ENCODE results near the gene RNF146.
"Not testable (repeated sequence)": the region's sequence is repeated elsewhere in the genome, so short reads cannot be mapped to it uniquely, and the experiment has no call there.

RNF146 gene

GRCh38 chr6:127266178-127266891 is at the start of gene RNF146:
TSS of gene RNF146 (plus strand) at chr6:127266864. CDS start at chr6:127280339, 13,475 bp downstream.
- DNase-seq, result peak; percentile 81

- no peak for DNase-seq
Measured at GRCh38 chr6:127219869-127220268, 46.8 kb upstream of the RNF146 start.

- no peak for DNase-seq
Measured at GRCh38 chr6:127221201-127221600, 45.5 kb upstream of the RNF146 start.

- no peak for DNase-seq
Measured at GRCh38 chr6:127222418-127222817, 44.2 kb upstream of the RNF146 start.

DNA sequence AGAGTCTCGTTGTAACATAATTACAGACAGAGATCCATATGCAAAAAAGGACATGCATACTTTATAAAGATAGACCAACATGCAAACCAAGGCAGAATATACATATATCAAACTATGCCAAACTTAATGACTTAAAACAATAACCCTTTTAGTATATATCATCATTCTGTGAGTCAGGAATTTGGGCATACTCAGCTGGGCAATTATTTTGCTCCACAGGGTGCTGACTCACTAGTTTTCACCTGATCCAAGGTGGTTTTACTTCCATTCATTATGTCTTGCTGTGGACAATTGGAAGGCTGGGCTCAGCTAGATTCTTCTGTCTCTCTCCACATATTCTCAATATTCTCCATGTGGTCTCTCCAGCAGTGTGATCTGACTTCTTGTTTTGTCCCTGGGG is 41.2 kb upstream of the RNF146 start:
- DNase-seq, result no peak

DNA sequence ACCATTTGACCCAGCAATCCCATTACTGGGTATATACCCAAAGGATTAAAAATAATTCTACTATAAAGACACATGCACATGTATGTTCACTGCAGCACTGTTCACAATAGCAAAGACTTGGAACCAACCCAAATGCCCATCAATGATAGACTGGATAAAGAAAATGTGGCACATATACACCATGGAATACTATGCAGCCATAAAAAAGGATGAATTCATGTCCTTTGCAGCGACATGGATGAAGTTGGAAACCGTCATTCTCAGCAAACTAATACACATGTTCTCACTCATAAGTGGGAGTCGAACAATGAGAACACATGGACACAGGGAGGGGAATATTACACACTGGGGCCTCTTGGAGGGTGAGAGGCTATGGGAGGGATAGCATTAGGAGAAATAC is 32.8 kb upstream of the RNF146 start:
- DNase-seq, result not testable (repeated sequence)

DNA sequence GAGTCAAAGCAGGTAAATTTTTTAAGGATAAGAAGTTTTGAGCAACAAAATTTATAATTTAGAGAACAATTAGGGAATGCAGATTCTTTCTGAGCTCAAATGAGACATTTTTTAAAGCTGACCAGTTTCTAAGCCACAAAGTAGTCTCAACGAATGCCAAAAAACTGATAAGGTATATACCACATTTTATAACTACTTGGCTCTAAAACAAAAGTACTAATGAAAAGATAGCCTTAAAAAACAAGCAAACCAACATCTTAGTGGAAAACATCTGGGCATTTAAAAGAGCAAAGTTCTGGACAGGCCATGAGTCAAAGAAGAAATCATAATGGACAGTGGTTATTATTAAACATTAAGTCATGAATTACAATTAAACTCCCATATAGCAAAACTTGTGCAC is 23.2 kb upstream of the RNF146 start:
- DNase-seq, result no peak

DNA sequence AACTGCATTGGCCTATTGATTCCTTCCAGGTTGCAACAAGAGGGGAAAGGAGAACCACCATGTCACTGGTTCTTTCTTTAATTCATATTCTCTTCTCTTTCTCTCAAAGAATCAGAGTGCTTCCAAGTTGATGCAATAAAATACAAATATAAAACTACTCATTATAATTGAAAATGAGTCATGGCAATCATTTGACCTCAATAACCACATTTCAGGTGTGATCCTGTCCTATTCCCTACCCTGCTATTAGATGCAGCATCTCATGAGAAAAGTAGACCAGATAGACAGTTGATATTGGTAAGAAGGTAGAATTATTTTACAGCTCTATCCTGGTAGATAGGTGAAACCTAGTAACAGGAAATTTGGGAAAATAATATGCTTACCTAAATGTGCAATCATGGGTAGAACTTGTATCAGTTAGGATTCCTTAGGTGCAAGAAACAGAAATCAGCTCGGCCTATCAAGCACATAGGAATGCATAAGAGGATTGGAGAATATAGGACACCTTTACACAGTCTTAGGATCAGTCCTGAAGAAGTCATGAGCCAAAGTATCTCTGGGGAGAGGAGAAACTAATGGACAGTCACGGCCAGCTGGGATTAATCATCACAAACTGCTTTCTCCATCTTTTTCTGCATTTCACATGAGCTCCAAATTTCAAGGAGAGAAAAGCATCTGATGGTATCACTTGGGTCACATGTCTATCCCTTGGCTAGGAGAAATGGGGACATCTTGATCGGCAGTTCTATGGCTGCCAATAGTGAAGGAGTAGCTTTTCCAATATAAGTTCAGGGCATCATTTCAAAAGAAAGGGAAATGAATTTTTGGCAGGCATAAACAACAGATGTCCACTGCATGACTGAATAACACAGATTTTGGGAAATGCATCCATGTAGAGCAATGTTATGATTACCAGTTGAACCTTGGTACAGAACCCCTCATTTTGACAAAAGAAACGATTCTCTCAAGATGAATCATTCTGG is 19.3 kb upstream of the RNF146 start:
- DNase-seq, result no peak

GRCh38 chr6:127249621-127250020 is 17.0 kb upstream of the RNF146 start:
- DNase-seq, result no peak

GRCh38 chr6:127255286-127255685 is 11.4 kb upstream of the RNF146 start:
- no peak for DNase-seq

GRCh38 chr6:127262896-127263295 is 3.8 kb upstream of the RNF146 start:
- no peak for DNase-seq

GRCh38 chr6:127263481-127263880 is 3.2 kb upstream of the RNF146 start:
- no peak for DNase-seq

DNA sequence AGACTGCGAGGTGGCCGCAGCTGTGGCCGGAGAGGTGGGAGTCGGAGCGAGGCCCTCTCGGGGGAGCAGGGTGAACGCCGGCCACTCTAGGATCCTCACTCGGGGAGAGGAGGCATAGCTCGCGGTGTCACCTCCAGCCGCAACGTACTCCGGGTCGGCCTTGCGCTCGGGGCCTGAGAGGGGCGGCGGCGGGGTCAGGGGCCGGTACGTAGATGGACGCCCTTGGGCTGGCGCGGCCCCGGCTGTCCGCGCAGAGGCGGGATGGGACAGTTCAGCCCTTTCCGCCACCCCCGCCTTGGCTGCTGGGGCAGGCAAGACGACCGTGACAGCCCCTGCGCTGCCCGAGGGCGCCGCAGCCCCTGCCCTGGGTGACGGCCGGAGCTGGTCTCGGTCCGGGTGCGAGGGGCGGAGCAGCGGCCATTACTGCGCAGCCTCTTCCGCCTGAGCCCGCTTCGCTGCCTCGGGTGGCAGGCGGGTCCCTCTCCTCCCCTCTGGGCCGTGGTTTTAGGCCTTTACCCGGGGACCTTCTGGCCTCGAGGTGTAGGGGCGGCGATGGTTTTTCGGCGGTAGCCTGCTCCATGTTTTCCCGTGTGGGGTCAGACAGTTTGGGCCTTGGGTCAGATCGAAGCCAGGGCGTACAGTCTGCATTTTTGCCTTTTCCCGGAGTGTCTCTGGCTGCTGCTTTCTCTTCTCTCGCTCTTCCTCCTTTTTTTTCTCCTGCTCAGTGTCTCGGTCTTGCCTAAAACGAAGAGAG is 405 bp downstream of the RNF146 start:
- peak; percentile 32 for DNase-seq

DNA sequence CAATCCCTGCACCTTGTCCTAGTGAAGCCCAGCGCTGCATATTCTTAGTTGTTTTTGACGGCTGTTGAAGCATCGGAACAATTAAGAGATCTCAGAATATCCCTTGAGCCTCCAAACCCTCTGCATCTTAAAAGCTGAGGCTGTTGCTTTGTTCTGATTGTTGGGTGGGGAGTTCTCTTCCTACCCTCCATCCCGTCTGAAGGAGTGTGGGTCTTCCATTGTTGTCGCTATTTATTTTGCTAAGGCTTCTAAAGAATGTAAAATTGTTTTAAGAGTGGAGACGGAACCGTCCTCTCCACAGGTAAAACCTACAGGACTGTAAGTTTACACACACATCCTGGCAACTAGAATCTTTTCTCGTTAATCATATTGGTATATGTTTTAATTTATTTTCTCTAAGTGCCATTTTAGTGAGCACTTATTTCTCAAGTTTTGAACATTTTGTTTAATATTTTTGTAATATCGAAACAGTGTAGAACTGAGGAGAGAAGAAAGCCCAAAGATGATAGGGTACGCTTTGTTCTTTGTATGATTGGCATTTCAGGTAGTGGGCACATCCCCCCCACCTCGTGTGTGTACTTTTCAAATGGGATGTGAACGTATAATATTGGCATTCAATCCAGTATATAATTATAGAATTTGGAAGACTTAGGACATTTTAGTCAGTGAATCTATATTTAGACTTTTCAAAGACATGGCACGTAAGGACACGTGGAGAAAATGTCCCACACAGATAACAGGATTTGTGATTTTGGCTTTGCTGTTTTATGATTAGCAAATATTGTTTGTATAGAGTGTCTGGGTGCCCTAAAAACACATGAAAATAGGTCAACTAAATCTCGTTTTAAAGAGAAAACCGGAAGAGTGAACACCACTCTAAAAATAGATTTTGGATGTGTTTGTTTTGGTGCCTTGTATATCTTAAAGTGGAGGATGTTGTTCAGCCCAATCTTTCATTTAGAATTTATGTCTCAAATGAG is 1.3 kb downstream of the RNF146 start:
- no peak for DNase-seq

GRCh38 chr6:127272576-127272975 is 5.9 kb downstream of the RNF146 start:
- DNase-seq, result no peak

DNA sequence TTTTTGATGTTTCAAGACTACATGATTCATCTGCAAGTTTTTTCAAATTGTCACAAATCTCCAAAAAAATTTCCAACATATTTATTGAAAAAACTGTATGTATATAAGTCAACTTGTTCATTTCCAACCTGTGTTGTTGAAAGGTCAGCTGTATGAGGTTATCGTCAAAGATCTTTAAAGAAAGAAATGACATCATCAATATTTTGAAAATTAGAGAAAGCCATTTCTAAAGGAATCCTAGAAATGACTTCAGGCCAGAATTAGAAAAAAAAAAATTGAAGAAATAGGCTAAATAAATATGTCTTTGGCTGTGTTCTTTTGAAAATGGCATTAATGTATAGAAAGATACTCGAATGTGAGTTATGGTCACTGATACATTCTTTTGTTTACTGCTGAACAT is 6.8 kb downstream of the RNF146 start:
- no peak for DNase-seq

- DNase-seq, result no peak
Measured at GRCh38 chr6:127276331-127276730, 9.7 kb downstream of the RNF146 start.

GRCh38 chr6:127277878-127278843 is 11.5 kb downstream of the RNF146 start:
- no peak for DNase-seq

DNA sequence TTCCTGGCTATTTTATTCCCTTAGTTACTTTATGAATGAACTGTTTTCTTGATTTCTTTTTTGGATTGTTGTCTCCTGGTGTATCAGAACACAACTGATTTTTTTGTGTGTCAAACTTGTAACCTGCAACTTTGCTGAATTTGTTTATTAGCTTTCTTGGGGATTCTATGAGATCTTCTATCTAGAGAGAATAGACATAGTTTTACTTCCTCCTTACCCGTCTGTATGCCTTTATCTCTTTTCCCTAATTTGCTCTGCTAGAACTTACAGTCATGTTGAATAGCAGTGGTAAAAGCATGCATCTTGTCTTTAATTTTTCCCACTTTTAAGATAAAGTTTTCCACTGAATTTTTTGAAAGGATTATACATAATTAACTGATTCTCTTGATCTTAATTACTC is 13.2 kb downstream of the RNF146 start:
- DNase-seq, result no peak

DNA sequence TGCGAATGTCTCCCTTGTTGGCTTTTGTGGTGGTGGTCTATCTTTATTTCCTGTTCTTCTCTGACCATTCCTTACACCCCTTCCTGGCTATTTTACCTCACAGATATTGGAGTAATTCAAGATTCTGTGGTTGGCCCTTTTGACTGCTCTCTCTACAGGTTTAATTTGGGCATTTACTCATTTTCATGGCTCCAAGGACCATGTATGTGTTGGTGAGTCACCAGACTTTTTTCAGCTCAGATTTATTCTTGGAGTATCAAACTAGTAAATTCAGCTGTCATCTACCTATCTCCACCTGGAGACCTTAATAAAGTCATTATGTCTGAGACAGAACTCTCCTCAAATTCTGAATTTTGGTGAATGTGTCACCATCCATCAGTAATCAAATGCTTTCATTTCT is 15.5 kb downstream of the RNF146 start:
- no peak for DNase-seq

- peak; percentile 16 for DNase-seq
Measured at GRCh38 chr6:127288705-127289104, 22.0 kb downstream of the RNF146 start.

All from fibroblast of upper back skin (primary cell).